Body of pancreas (tissue), 4 donors: Measurements from ENCODE around the gene STK36.

Source experiments
- POLR2A ChIP-seq, 3 donors: fragments of 450-650 bp; IDR thresholded peaks; one replicate each; pipeline ENCODE4 v1.6.1; 2016; ENCODE audit warnings: antibody characterized with exemption in 3 of 3, mild to moderate bottlenecking in 2 of 3
- TF ChIP-seq, protein P1 (sequence below), 7 experiments: fragments of 450-650 bp in 4 of 7; fragments of 200-600 bp in 3 of 7; sonication (generic) in 3 of 7; IDR thresholded peaks; one replicate each; pipeline ENCODE4 v1.5.1; 2016 to 2019; ENCODE audit warnings: antibody characterized with exemption in 7 of 7

DNA sequence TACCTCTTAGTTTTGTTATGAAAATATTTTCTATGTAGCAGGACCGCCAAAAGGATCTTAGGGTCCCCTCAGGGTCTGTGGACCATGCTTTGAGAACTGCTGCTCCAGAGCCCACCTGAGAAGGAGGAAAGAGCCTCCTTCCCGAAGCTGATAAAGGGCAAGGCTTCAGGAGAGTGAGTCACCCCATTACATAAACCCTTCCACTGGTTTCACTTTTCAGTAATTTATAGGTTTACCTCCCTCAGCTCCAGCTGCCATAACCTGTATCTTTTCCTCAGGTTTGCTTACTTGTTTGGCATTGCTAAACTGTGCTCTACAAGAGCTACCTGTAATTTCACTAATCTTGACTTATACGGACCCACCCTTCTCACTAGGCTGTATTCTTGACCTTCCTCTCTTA, 45.4 kb downstream of the STK36 start:
- no peak for TF ChIP-seq POLR2A (IDR thresholded peaks at IDR 0.05)
- TF ChIP-seq, protein P1, sequence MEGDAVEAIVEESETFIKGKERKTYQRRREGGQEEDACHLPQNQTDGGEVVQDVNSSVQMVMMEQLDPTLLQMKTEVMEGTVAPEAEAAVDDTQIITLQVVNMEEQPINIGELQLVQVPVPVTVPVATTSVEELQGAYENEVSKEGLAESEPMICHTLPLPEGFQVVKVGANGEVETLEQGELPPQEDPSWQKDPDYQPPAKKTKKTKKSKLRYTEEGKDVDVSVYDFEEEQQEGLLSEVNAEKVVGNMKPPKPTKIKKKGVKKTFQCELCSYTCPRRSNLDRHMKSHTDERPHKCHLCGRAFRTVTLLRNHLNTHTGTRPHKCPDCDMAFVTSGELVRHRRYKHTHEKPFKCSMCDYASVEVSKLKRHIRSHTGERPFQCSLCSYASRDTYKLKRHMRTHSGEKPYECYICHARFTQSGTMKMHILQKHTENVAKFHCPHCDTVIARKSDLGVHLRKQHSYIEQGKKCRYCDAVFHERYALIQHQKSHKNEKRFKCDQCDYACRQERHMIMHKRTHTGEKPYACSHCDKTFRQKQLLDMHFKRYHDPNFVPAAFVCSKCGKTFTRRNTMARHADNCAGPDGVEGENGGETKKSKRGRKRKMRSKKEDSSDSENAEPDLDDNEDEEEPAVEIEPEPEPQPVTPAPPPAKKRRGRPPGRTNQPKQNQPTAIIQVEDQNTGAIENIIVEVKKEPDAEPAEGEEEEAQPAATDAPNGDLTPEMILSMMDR (IDR thresholded peaks at IDR 0.05): no peak
